Hepatocyte (in vitro differentiated cells): ENCODE data around the gene PDE4B. TPM values are rescaled to one million over a fixed set of nuclear protein-coding genes. Genes with fewer than 3 reads are reported as not detected.

Experiments
- DNase-seq: peaks from one replicate; pipeline ENCODE4 v3.0.0-alpha.2; 2016; ENCODE audit warnings: low spot score
- H2AFZ ChIP-seq: fragments of 200-600 bp; sonication (generic); 2 replicates; pipeline ENCODE4 v1.6.0; 2016; ENCODE audit warnings: antibody characterized with exemption, mild to moderate bottlenecking
- H3K27ac ChIP-seq: fragments of 200-600 bp; sonication (generic); 2 replicates; pipeline ENCODE4 v1.5.1; 2016; ENCODE audit warnings: mild to moderate bottlenecking
- H3K27me3 ChIP-seq: fragments of 200-600 bp; sonication (generic); 2 replicates; pipeline ENCODE4 v1.6.1; 2016
- H3K36me3 ChIP-seq: fragments of 200-600 bp; sonication (generic); replicated peaks from 2 replicates; pipeline ENCODE4 v1.5.1; 2016; ENCODE audit warnings: low read depth; ENCODE audit not compliant: insufficient read depth
- H3K4me1 ChIP-seq: fragments of 200-600 bp; sonication (generic); 2 replicates; pipeline ENCODE4 v1.5.1; 2016; ENCODE audit warnings: mild to moderate bottlenecking, moderate library complexity; ENCODE audit not compliant: insufficient read depth
- H3K4me2 ChIP-seq: fragments of 200-600 bp; sonication (generic); 2 replicates; pipeline ENCODE4 v1.6.0; 2016
- H3K4me3 ChIP-seq: fragments of 200-600 bp; sonication (generic); 2 replicates; pipeline ENCODE4 v1.5.1; 2016; ENCODE audit warnings: mild to moderate bottlenecking
- H3K79me2 ChIP-seq: fragments of 200-600 bp; sonication (generic); 2 replicates; pipeline ENCODE4 v1.6.0; 2017; ENCODE audit warnings: mild to moderate bottlenecking
- H3K9me2 ChIP-seq: fragments of 200-600 bp; sonication (generic); replicated peaks from 2 replicates; pipeline ENCODE4 v1.6.0; 2017; ENCODE audit warnings: mild to moderate bottlenecking; ENCODE audit not compliant: insufficient read depth
- H3K9me3 ChIP-seq: fragments of 200-600 bp; sonication (generic); 2 replicates; pipeline ENCODE4 v1.5.1; 2016; ENCODE audit warnings: low read depth, mild to moderate bottlenecking
- H4K20me1 ChIP-seq: fragments of 200-600 bp; sonication (generic); 2 replicates; pipeline ENCODE4 v1.6.0; 2016; ENCODE audit warnings: mild to moderate bottlenecking; ENCODE audit not compliant: insufficient read depth, poor library complexity, severe bottlenecking
- CTCF ChIP-seq: fragments of 200-600 bp; sonication (generic); IDR thresholded peaks from 2 replicates; pipeline ENCODE4 v1.5.1; 2016; ENCODE audit warnings: antibody characterized with exemption, mild to moderate bottlenecking; ENCODE audit not compliant: poor library complexity
- EZH2 ChIP-seq: fragments of 200-600 bp; sonication (generic); IDR thresholded peaks from 2 replicates; pipeline ENCODE4 v1.6.1; 2016; ENCODE audit warnings: antibody characterized with exemption, mild to moderate bottlenecking, borderline replicate concordance
- EZH2phosphoT487 ChIP-seq: fragments of 200-600 bp; sonication (generic); IDR thresholded peaks from one replicate; pipeline ENCODE4 v1.6.1; 2018; ENCODE audit warnings: antibody characterized with exemption, mild to moderate bottlenecking, low read depth, moderate library complexity; ENCODE audit not compliant: unreplicated experiment, severe bottlenecking
- WGBS: methylation state at CpG from one replicate; pipeline ENCODE4 v1.1.6; 2016; ENCODE audit warnings: low lambda C conversion rate; ENCODE audit errors: missing lambda C conversion rate; 5-methylcytosine and 5-hydroxymethylcytosine counted together
- polyA plus RNA-seq: library from polyadenylated mRNA; unstranded; fragments of >200 nt; fragmentation: Nextera tagmentation; extraction: Ambion mirVana; gene quantifications from 2 replicates; pipeline ENCODE4 v1.2.1, GENCODE V29; 2016
- total RNA-seq: library from RNA; depleted of rRNA; stranded (reverse); fragments of >200 nt; gene quantifications from 2 replicates; pipeline ENCODE4 v1.2.3, GENCODE V29; 2014

Gene PDE4B
- total and polyA plus RNA-seq, 2 experiments from 2014 or later = 1.8 to 3.4 TPM

GRCh38 chr1:65813956-65814355 lies 21.3 kb downstream of the PDE4B start:
- Histone ChIP-seq H3K4me1 (no peaks in the 10 kb centered on the region), H2AFZ (no peak overlapping the region), H3K9me3 (no peaks in the 10 kb centered on the region), H3K4me3 (no peak overlapping the region), H3K27ac (no peak overlapping the region), H3K79me2 (no peaks in the 10 kb centered on the region), H3K27me3 (no peaks in the 10 kb centered on the region), H3K36me3 (no peaks in the 10 kb centered on the region), H3K4me2 (no peak overlapping the region), H3K9me2 (no peaks in the 10 kb centered on the region), H4K20me1 (no peaks in the 10 kb centered on the region)
- WGBS = 69% methylated on average over 3 of the region's 3 CpGs
- TF ChIP-seq EZH2 (no peak), CTCF (no peak), EZH2phosphoT487 (no peak)
- no peak for DNase-seq

GRCh38 chr1:65814752-65815151 lies 22.1 kb downstream of the PDE4B start:
- no peak for TF ChIP-seq EZH2phosphoT487
- no peak for TF ChIP-seq CTCF
- TF ChIP-seq EZH2 = no peak
- Histone ChIP-seq H3K27ac (no peak overlapping the region), H2AFZ (no peak overlapping the region), H3K27me3 (no peaks in the 10 kb centered on the region), H3K79me2 (no peaks in the 10 kb centered on the region), H4K20me1 (no peaks in the 10 kb centered on the region), H3K9me3 (no peaks in the 10 kb centered on the region), H3K4me3 (no peak overlapping the region), H3K36me3 (no peaks in the 10 kb centered on the region), H3K9me2 (no peaks in the 10 kb centered on the region), H3K4me2 (no peak overlapping the region), H3K4me1 (no peaks in the 10 kb centered on the region)
- no peak for DNase-seq
- WGBS = 95% methylated on average over 3 of the region's 3 CpGs

GRCh38 chr1:65817891-65818290 lies 25.2 kb downstream of the PDE4B start:
- no peaks in the 10 kb centered on the region for H3K36me3 ChIP-seq
- no peak overlapping the region for H3K4me2 ChIP-seq
- no peak overlapping the region for H2AFZ ChIP-seq
- no peaks in the 10 kb centered on the region for H3K4me1 ChIP-seq
- H3K79me2 ChIP-seq = no peaks in the 10 kb centered on the region
- H3K9me2 ChIP-seq = no peaks in the 10 kb centered on the region
- H3K27ac ChIP-seq = no peak overlapping the region
- TF ChIP-seq CTCF (no peak), EZH2 (no peak), EZH2phosphoT487 (no peak)
- H3K4me3 ChIP-seq = no peak overlapping the region
- no peaks in the 10 kb centered on the region for H4K20me1 ChIP-seq
- no peaks in the 10 kb centered on the region for H3K9me3 ChIP-seq
- H3K27me3 ChIP-seq = no peaks in the 10 kb centered on the region
- DNase-seq = no peak

GRCh38 chr1:65818966-65819365 lies 26.3 kb downstream of the PDE4B start:
- H4K20me1 ChIP-seq = no peaks in the 10 kb centered on the region
- TF ChIP-seq EZH2 (no peak), CTCF (no peak), EZH2phosphoT487 (no peak)
- H2AFZ ChIP-seq = no peak overlapping the region
- no peaks in the 10 kb centered on the region for H3K36me3 ChIP-seq
- DNase-seq = no peak
- H3K9me3 ChIP-seq = no peaks in the 10 kb centered on the region
- no peak overlapping the region for H3K4me2 ChIP-seq
- H3K27me3 ChIP-seq = no peaks in the 10 kb centered on the region
- no peaks in the 10 kb centered on the region for H3K4me1 ChIP-seq
- 91% methylated on average over 1 of the region's 1 CpG for WGBS
- no peaks in the 10 kb centered on the region for H3K79me2 ChIP-seq
- no peak overlapping the region for H3K27ac ChIP-seq
- no peaks in the 10 kb centered on the region for H3K9me2 ChIP-seq
- no peak overlapping the region for H3K4me3 ChIP-seq
